HCEC 1CT (cell line): ENCODE measurements around the gene ACER2.

Experiments
- DNase-seq: peaks from one replicate; pipeline ENCODE4 v3.0.0-alpha.2; 2017

The ACER2 gene

DNA sequence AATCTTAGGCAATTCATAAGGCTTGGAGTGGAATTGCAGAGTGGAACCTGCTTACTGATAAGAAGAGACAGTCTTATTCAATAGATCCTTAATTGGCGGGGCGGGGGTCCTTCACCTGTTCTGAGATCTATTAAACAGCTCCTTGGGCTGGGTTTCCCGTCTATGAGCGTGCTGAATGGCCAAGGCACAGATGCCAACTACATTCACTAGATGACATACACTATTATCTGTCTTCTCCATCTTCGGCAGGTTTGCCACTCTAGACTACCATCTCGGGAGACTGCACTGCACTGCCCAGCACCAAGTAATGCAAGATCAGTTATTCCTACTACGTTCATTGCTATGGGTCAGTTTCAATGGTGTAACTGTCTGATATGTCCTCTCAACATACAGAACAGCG, 81.5 kb downstream of the ACER2 start:
- DNase-seq: no peak

DNA sequence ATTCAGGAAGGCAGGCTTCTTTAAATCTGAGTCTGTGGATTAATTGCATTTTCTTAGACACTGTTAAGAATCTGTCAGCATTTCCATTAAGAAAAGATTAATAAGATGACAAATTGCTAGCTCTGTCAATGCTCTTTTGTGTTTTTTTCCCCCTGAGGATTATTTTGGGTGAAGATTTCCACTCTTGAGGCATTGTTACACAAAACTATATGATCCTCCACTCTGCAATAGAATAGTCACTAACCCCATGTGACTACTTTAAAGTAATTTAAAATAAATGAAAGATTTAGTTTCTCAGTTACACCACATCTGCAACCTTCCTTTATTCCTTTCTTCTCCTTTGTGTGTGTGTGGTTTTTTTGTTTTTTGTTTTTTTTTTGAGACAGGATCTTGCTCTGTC, 82.0 kb downstream of the ACER2 start:
- no peak for DNase-seq

DNA sequence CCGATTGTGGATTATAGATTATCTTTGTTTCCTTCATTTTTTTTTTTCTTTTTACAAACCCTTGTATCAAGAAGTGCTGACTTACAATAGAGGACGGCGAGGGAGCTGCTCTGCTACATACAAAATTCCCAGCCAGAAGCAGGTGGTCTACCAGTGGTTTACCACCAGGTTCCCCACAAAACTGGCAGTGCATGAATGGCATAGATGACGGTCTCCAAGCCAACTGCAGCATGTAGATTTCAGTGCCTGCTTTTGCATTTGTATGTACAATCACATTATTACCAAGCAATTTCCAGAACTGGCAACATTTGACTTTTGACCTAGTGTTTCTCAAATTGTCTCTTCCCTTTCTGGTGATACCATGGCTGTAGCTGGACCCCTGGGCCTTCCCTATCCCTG, 84.0 kb downstream of the ACER2 start:
- no peak for DNase-seq

DNA sequence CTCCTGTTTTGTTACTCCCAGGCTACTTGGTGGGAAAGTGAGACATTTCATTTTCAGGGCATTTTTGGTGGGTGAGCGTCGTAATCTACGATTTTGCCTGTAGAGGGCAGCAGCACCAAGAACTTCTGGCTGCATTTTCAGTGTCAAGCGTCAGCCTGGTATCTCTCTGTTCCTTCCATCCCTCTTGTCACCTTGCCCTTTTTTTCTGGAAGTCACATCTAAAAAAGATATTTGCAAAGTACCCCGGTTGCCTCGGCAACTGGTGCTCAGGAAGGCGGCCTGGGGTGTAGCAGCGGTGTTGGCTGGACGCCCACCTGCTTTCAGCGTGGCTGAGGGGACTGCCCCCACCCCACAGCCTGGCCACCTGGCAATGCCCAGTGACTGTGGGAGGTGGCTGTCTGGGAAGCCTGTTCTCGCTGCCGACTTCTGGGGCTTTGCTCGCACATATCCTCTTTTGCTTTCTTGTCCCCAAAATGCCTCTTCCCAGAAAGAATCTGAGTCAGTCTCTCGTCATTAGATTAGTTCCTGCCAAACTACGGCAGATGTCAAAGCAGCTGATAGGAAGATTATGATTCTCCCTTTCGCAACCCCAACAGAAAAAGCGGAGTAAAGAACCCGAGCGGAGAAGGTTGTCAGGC, 84.5 kb downstream of the ACER2 start:
- peak; percentile 79 for DNase-seq

DNA sequence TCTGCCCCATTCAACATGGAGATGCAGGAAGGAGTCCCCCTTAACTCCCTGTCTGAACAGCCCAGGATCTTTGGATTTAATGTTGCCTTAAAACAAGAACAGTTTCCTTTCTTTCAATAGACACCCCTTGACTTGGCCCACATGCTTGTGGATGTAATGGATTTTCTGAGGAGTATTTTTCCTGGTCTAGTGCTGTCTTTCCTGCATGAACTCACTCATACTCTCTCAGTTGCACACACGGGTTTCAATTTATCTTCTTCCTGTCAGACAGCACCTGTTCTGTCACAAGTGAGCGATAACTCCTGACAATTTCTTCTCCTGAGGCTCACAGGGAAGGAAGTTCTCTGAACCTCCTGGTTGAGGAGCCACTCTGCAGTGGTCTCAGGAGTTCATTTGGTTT, 85.1 kb downstream of the ACER2 start:
- no peak for DNase-seq

DNA sequence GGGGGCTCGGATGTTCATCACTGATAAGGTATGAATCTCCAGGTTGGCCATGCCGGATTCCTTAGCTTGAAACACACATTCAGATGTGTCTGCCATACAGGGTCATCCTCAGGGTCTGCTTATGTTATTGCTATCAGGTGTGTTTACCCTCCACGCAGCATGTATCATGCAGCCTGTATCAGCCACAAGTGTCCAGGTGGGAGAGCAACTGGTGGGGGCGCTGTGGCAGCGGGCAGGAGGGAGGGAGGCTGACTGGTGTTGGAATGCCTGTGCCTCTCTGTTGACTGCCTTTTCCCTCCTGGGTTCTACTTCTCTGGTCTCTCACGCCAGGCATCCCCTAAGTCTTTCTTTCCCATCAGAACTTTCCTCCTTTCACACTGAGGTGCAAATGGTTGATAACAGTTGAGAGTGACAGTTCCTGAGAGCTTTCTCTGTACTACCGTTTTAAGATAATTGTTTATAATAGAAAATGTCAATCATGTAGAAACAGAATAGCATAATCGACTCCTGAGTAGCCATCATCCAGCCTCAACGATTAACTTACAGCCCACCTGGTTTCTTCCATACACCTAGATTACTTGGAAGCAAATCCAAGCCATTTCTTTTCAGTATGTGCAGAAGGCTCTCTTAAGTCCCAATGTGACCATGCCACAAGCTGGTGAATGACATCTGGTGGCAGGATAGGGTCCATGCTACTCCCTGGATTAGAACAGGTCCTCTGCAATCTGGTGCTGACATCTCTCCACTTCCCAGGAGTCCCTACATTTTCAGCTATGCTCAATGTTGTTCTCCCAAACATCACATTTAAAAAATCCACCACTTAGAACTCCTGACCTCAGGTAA, 86.6 kb downstream of the ACER2 start:
- DNase-seq: no peak

DNA sequence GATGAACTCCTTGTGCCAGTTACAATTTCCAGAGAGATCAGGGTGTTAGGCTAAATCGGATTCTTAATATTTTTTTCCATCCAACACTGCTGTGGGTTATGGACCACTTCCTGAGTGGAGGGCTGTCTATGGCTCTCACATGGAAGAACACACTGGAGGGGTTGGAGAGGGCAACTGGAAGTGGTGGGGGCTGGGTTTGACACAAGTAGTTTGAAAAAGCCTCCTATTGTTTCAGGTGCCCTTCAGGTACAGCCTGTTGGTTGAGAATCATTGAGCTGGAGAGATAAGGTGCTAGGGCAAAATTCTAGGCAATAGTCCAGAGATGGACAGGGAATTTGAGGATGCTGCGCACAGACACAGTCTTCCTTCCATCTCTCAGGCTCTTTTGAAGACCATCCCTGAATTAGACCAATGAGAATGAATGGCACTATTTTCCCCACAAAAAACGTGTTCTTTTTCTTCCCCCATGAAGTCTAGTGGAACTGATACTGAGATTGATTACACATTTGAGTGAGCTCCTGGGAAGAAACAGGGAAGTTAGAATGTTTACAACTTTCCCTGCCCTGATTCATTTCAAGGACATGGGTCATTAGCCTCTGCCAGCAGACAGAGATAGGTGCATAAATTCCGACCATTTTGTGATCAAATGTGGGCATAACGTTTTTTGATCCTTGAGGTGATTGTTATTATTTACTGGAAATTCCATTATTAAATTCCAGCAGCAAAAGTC, 87.7 kb downstream of the ACER2 start:
- no peak for DNase-seq

DNA sequence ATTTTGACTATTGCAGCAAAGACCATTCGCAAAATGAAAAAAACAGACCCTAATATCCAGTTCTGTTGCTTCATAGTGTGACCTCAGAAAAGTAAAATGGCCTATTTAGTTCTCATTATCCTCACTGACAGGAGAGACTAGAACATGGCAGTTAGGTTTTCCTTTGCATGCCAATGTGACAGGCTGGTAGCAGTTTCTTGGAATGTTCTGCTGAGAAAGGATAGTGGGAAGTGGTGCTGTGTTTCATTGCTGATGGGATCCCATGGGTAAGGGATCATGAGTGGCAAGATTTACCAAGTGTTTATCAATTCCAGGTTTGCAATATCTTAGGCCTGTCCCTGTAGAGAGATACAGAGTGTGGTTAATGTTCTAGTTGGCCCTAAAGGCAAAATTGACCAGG, 88.5 kb downstream of the ACER2 start:
- no peak for DNase-seq

DNA sequence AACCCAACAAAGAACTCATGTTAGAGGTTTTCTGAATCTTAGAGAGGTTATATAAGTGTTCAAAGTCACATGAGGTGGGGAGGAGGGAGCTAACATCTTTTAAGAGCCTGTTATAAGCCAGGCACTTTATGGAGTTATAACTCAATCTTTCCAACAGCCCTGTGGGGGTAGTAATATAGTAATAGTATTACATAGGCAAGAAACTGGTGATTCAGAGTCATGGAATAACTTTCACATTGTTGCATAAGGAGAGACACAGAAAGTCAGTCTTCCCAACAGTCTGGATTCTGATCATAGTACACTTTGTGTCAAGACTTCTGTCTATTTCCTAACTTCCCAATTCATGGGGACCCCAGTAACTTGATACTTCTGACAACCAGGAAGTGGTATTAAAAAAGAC, 89.2 kb downstream of the ACER2 start:
- peak; percentile 44 for DNase-seq
